Measurements from ENCODE around the gene ABCC9.
"Not testable (repeated sequence)": the region's sequence is repeated elsewhere in the genome, so short reads cannot be mapped to it uniquely, and the experiment has no call there.

The ABCC9 gene

GRCh38 chr12:21814814-21815213 is 126.4 kb downstream of the ABCC9 start:
- no peak for DNase-seq

GRCh38 chr12:21814327-21814726 is 126.9 kb downstream of the ABCC9 start:
- no peak for DNase-seq

GRCh38 chr12:21813751-21814150 is 127.5 kb downstream of the ABCC9 start:
- no peak for DNase-seq

- no peak for DNase-seq
Observed at GRCh38 chr12:21813125-21813524, 128.1 kb downstream of the ABCC9 start.

DNA sequence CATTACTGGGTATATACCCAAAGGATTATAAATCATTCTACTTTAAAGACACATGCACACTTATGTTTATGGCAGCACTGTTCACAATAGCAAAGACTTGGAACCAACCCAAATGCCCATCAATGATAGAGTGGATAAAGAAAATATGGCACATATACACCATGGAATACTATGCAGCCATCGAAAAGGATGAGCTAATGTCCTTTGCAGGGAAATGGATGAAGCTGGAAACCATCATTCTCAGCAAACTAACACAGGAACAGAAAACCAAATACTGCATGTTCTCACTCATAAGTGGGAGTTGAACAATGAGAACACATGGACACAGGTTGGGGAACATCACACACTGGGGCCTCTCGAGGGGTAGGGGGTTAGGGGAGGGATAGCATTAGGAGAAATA is 128.9 kb downstream of the ABCC9 start:
- not testable (repeated sequence) for DNase-seq

- DNase-seq = no peak
Observed at GRCh38 chr12:21809100-21809499, 132.1 kb downstream of the ABCC9 start.

DNA sequence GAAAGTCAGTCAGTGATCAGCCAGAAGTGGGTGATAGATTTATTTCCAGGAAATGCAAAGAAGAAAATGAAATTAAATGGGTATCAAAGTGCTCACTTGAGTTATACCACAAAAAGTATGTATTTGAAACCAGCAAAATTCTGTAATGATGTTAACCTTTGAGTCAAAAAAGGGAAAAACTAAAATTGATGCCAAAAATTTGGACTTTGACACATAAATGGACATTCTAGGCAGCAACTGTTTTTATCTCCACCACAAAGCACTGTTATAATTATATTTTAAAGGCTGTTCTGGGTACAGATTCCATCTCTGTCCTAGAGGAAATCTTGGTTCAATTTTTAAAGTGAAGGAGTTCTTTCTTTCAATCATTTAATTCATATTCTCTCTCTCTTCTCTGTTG is 135.0 kb downstream of the ABCC9 start:
- DNase-seq = no peak

- no peak for DNase-seq
Observed at GRCh38 chr12:21801522-21802288, 139.5 kb downstream of the ABCC9 start.

DNA sequence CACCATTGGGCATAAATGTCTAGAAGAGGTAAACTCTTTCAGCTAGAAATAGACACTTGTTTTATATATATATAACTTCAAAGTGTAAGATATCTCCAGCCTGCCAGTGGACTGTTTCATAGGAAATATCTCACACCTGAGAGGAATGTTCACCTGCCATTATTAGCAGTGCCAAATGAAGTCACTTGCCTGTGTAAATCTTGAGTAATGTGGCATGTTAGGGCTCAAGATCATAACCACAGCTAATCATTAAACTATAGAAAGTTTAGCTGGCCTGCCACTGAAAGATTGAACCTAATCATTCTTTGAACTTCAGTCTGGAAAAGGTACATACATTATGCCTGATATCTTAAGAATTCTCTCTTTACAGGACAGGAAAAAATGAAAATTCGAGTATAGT is 141.2 kb downstream of the ABCC9 start:
- no peak for DNase-seq

GRCh38 chr12:21797539-21797938 is 143.7 kb downstream of the ABCC9 start:
- DNase-seq = peak; percentile 9

GRCh38 chr12:21795648-21796328 is 145.4 kb downstream of the ABCC9 start:
- no peak for DNase-seq

DNA sequence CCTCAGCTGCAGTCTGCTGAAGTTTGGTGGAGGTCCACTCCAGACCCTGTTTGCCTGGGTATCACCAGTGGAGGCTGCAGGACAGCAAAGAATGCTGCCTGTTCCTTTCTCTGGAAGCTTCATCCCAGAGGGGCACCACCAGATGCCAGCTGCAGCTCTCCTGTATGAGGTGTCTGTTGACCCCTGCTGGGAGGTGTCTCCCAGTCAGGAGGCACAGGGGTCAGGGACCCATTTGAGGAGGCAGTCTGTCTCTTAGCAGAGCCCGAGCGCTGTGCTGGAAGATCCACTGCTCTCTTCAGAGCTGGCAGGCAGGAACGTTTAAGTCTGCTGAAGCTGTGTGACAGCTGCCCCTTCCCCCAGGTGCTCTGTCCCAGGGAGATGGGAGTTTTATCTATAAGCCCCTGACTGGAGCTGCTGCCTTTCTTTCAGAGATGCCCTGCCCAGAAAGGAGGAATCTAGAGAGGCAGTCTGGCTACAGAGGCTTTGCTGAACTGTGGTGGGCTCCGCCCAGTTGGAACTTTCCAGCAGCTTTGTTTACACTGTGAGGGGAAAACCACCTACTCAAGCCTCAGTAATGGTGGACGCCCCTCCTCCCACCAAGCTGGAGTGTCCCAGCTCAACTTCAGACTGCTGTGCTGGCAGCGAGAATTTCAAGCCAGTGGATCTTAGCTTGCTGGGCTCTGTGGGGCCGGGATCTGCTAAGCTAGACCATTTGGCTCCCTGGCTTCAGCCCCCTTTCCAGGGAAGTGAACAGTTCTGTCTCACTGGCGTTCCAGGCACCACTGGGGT is 146.2 kb downstream of the ABCC9 start:
- DNase-seq = not testable (repeated sequence)

- DNase-seq = not testable (repeated sequence)
Observed at GRCh38 chr12:21789687-21790086, 151.5 kb downstream of the ABCC9 start.

- DNase-seq = no peak
Observed at GRCh38 chr12:21788089-21788983, 152.9 kb downstream of the ABCC9 start.

DNA sequence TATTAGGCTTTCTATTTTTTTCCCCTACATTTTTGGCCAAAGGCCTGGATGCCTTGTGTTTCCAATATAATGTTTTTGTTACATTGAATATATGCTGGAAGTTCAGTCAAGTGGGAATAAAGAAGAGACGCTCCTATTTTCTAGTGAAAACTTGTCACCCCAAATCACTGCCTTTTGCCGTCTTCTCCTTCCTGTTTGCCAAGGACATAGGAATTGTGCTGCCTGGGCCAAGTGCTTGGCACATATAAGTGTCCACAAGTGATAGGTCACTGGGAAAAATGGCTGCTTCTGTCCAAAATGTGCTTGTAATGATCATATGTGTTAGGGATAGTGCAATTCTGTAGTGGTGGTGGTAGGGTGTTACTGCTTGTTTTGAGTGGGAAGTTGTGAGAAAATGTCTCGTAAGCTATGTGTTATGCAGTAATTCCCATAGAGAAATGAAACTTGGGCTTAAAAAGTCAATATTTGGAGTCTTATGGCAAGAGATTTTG is 155.1 kb downstream of the ABCC9 start:
- no peak for DNase-seq

DNA sequence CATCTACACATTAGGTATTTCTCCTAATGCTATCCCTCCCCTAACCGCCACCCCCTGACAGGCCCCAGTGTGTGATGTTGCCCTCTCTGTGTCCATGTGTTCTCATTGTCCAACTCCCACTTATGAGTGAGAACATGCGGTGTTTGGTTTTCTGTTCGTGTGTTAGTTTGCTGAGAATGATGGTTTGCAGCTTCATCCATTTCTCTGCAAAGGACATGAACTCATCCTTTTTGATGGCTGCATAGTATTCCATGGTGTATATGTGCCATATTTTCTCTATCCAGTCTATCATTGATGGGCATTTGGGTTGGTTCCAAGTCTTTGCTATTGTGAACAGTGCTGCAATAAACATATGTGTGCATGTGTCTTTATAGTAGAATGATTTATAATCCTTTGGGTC is 158.5 kb downstream of the ABCC9 start:
- DNase-seq = not testable (repeated sequence)

DNA sequence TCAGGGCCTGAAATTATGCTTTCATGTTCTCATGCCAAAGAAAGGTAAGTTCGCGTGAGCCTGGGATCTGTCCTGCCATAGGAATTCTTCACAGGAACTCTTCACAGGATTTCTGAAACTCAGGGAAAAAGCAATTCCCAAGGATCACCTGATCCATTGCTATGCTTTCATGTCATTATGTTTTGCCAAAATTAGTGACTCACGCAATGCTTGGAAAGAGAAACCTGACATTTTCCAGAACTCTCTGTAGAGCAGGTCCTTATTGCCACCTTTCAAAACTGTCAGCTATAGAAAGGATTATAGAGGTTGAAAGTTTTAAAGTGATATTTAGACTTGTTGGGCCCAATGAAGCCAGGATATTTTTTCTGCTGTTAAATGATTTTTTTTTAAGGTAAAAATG is 160.4 kb downstream of the ABCC9 start:
- DNase-seq = no peak

GRCh38 chr12:21776175-21776574 is 165.1 kb downstream of the ABCC9 start:
- DNase-seq = no peak

- no peak for DNase-seq
Observed at GRCh38 chr12:21775133-21775820, 165.9 kb downstream of the ABCC9 start.

DNA sequence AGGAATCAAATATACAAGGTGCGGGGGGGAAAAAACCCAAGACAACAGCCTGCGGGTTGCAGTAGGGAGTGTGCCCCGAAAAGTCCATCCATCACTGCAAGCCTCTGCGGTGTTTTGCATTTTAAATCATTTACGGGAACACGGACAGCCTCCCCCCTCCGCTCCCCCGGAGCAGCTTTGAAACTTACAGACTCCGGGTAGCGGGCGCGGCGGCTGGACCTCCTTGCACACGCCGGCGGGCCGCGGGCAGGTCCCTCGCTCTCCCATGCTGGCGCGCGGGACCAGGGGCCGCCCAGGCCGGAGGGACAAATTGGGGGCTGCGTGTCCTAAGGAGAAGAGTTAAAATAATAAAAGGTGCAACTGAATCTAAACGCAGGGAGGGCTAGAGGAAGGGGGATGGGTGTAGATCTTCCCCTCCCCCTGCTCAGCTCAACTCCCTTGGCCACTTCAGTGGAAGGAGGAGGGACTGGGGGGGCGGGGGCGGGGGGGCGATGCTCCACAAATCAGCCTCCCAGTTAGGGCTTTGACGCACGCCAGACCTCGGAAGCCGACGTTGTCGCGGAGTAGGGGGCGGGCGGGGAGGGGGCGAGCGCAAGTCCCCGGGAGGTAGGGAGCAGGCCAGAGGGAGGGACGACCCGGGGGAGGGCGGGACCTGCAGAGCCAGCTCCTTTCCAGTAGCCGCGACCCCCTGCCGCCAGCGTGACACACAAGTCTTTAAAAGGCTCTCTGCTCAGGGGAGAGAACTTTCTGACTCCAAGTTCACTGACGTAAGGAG is 166.7 kb downstream of the ABCC9 start, which contains the start of gene KCNJ8:
Gene KCNJ8, minus strand, starts transcription at position 349 of the 775 bp plus-strand sequence. CDS start 1,090 bp downstream, outside the sequence.
- DNase-seq = peak; percentile 48

- DNase-seq = no peak
Observed at GRCh38 chr12:21773806-21774205, 167.4 kb downstream of the ABCC9 start.
